ENCODE results near the gene ATP8B1. TPM values are rescaled to one million over a fixed set of nuclear protein-coding genes. Genes with fewer than 3 reads are reported as not detected.

The ATP8B1 gene
- total RNA-seq, 1 donor from 2014 or later: 38.7 TPM

- H3K36me3 Mint-ChIP-seq (ENCODE audit: unreplicated experiment): no peaks in the 10 kb centered on the region
- no peak overlapping the region for H3K4me3 Mint-ChIP-seq (ENCODE audit: unreplicated experiment)
- H3K4me1 Mint-ChIP-seq (ENCODE audit: unreplicated experiment): peaks cover 39% of the 10 kb centered on the region
- no peak for DNase-seq (ENCODE audit: extremely low spot score, unreplicated experiment)
- no peak for TF ChIP-seq CTCF (IDR thresholded peaks at IDR 0.05)
- H3K27me3 Mint-ChIP-seq (ENCODE audit: unreplicated experiment): no peaks in the 10 kb centered on the region
- H3K9me3 Mint-ChIP-seq (ENCODE audit: unreplicated experiment): no peaks in the 10 kb centered on the region
- no peak overlapping the region for H3K27ac Mint-ChIP-seq (ENCODE audit: unreplicated experiment)
Measured at GRCh38 chr18:57844319-57844718, 41.2 kb upstream of the ATP8B1 start.

- Mint-ChIP-seq H3K4me1 (ENCODE audit: unreplicated experiment) (peaks cover 46% of the 10 kb centered on the region), H3K4me3 (ENCODE audit: unreplicated experiment) (no peak overlapping the region), H3K9me3 (ENCODE audit: unreplicated experiment) (no peaks in the 10 kb centered on the region), H3K27ac (ENCODE audit: unreplicated experiment) (no peak overlapping the region), H3K36me3 (ENCODE audit: unreplicated experiment) (no peaks in the 10 kb centered on the region), H3K27me3 (ENCODE audit: unreplicated experiment) (no peaks in the 10 kb centered on the region)
- no peak for TF ChIP-seq CTCF (IDR thresholded peaks at IDR 0.05)
- DNase-seq (ENCODE audit: extremely low spot score, unreplicated experiment): no peak
Measured at GRCh38 chr18:57843386-57843785, 40.3 kb upstream of the ATP8B1 start.

GRCh38 chr18:57841568-57841967 lies 38.5 kb upstream of the ATP8B1 start:
- DNase-seq (ENCODE audit: extremely low spot score, unreplicated experiment): no peak
- H3K27ac Mint-ChIP-seq (ENCODE audit: unreplicated experiment): no peak overlapping the region
- no peak overlapping the region for H3K4me3 Mint-ChIP-seq (ENCODE audit: unreplicated experiment)
- H3K4me1 Mint-ChIP-seq (ENCODE audit: unreplicated experiment): peaks cover 53% of the 10 kb centered on the region
- no peaks in the 10 kb centered on the region for H3K36me3 Mint-ChIP-seq (ENCODE audit: unreplicated experiment)
- no peak for TF ChIP-seq CTCF (IDR thresholded peaks at IDR 0.05)
- H3K27me3 Mint-ChIP-seq (ENCODE audit: unreplicated experiment): no peaks in the 10 kb centered on the region
- H3K9me3 Mint-ChIP-seq (ENCODE audit: unreplicated experiment): no peaks in the 10 kb centered on the region

GRCh38 chr18:57839942-57840381 lies 36.8 kb upstream of the ATP8B1 start:
- peaks cover 45% of the 10 kb centered on the region for H3K4me1 Mint-ChIP-seq (ENCODE audit: unreplicated experiment)
- H3K27ac Mint-ChIP-seq (ENCODE audit: unreplicated experiment): peak overlapping the region; percentile 75
- no peaks in the 10 kb centered on the region for H3K36me3 Mint-ChIP-seq (ENCODE audit: unreplicated experiment)
- no peak for TF ChIP-seq CTCF (IDR thresholded peaks at IDR 0.05)
- no peak for DNase-seq (ENCODE audit: extremely low spot score, unreplicated experiment)
- no peaks in the 10 kb centered on the region for H3K27me3 Mint-ChIP-seq (ENCODE audit: unreplicated experiment)
- no peaks in the 10 kb centered on the region for H3K9me3 Mint-ChIP-seq (ENCODE audit: unreplicated experiment)
- H3K4me3 Mint-ChIP-seq (ENCODE audit: unreplicated experiment): no peak overlapping the region

GRCh38 chr18:57837917-57838548 lies 34.9 kb upstream of the ATP8B1 start:
- no peak for DNase-seq (ENCODE audit: extremely low spot score, unreplicated experiment)
- Mint-ChIP-seq H3K9me3 (ENCODE audit: unreplicated experiment) (no peaks in the 10 kb centered on the region), H3K36me3 (ENCODE audit: unreplicated experiment) (no peaks in the 10 kb centered on the region), H3K4me1 (ENCODE audit: unreplicated experiment) (peaks cover 48% of the 10 kb centered on the region), H3K27me3 (ENCODE audit: unreplicated experiment) (no peaks in the 10 kb centered on the region), H3K4me3 (ENCODE audit: unreplicated experiment) (no peak overlapping the region), H3K27ac (ENCODE audit: unreplicated experiment) (peak overlapping the region; percentile 44)
- no peak for TF ChIP-seq CTCF (IDR thresholded peaks at IDR 0.05)

Measured in osteocyte (in vitro differentiated cells).